AG20443 (cell line): Measurements from ENCODE around the gene CENPK.
"Not testable (repeated sequence)": the region's sequence is repeated elsewhere in the genome, so short reads cannot be mapped to it uniquely, and the experiment has no call there.

ENCODE experiments used
- DNase-seq: peaks from one replicate; pipeline ENCODE4 v3.0.0; 2012; ENCODE audit warnings: low spot score, mixed read lengths

Gene CENPK, protein sequence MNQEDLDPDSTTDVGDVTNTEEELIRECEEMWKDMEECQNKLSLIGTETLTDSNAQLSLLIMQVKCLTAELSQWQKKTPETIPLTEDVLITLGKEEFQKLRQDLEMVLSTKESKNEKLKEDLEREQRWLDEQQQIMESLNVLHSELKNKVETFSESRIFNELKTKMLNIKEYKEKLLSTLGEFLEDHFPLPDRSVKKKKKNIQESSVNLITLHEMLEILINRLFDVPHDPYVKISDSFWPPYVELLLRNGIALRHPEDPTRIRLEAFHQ

DNA sequence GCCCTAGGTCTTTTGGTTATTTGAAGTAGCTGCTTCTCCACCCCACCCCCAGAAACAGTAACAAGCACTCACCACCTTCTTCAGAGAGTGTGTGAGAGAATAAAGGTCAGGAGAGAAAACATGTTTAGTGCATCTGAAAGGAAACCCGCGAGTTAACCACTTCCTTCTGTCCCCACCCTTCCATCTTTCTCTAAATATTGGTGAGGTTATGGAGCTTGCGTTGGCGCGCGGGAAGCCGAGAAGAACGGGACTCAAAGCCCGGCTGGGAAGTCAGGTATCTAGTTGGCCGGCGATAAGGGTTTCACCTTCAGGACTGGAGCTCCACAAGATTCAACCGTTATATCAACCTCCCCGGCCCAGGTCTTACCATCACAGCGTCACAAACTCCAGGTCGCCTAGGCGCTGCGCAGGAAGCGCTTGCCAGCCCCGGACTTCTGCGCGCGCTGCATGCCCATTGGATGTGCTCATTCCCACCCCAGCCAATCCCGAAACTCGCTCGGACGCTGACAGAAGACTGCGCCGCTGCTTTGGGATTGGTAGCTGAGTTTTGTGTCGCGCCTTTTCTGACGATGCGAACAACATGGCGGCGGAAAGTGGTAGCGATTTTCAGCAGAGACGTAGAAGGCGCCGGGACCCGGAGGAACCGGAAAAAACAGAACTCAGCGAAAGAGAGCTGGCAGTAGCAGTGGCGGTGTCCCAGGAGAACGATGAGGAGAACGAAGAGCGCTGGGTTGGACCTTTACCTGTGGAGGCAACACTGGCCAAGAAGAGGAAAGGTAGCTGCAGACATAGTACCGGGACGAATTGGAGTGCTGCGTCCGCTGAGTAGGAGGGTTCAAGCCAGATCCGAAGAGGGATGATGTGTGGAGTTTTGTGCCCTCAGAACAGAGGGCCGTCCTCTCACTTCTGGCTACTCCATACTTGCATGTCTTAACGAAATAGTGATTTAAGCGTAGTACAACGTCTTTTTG lies at the start of gene CENPK, which contains the start of gene PPWD1:
Gene CENPK, minus strand, starts transcription at position 438 of the 971 bp plus-strand sequence. CDS start 8,261 bp downstream, outside the sequence.
Gene PPWD1, plus strand, starts transcription at position 566 of the 971 bp plus-strand sequence. Its CDS starts 15 bp downstream, at position 581.
- peak; percentile 97 for DNase-seq

DNA sequence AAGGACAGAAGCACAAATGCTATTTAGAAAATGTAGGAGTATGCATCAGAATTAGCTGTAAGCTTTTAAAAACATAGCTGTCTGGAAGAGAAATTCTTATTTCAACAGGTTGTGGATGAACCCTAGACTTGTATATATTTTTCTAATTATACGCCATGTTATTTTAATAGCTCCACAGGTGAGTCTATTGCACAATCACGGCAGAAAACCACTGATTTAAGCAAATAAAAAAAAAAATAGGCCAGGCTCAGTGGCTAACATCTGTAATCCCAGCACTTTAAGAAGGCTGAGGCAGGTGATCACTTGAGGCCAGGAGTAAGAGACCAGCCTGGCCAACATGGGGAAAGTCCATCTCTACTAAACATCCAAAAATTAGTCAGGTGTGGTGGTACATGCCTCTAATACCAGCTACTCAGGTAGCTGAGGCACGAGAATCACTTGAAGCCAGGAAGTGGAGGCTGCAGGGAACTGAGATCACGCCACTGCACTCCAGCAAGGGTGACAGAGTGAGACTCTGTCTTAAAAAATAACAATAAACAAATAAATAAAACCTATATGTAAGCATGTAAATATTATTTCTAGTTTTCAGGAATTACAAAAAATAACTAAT lies 49.4 kb upstream of the CENPK start:
- DNase-seq, result no peak

DNA sequence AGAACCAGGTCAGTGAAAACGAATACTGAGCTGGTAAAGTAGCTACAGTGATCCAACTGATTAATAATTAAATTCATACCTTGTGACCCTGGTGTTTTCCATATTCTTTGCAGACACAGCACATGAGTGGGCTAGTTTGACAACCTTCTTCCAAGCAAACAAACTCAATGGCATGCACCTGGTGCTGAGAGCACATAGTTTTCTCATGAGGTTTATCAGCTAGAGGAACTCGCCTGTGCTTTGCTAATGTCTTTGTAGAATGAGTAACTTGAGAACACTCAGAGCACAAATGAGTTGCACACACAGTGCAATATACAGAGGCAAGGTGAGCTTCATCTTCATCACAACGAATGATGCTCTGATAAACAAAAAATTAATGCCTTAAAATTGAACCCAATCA lies 48.6 kb upstream of the CENPK start:
- DNase-seq, result no peak

DNA sequence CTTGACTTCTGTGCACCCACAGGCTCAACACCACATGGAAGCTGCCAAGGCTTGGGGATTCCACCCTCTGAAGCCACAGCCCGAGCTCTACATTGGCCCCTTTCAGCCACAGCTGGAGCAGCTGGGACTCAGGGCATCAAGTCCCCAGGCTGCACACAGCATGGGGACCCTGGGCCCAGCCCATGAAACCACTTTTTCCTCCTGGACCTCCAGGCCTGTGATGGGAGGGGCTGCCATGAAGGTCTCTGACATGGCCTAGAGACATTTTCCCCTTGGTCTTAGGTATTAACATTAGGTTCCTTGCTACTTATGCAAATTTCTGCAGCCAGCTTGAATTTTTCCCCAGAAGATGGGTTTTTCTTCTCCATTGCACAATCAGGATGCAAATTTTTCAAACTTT lies 38.8 kb upstream of the CENPK start:
- DNase-seq, result not testable (repeated sequence)

DNA sequence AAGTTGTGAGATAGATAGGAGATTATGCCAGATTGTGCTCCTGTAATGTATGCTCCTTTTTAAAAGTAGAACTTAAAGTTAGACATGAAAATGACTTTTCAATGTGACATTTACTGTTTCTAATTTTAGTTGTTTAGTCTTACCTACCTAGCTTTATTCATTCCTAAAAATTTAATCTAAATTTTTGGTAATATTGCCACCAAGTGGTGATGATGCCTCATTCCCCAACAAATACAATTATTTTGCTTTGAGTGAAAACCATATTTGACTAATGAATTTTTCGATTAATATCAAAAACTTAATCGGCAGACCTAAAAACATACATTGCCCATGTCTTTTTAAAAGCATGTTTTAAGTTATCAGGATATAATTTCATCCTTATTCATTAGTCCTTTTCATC lies 25.7 kb upstream of the CENPK start:
- DNase-seq, result no peak

DNA sequence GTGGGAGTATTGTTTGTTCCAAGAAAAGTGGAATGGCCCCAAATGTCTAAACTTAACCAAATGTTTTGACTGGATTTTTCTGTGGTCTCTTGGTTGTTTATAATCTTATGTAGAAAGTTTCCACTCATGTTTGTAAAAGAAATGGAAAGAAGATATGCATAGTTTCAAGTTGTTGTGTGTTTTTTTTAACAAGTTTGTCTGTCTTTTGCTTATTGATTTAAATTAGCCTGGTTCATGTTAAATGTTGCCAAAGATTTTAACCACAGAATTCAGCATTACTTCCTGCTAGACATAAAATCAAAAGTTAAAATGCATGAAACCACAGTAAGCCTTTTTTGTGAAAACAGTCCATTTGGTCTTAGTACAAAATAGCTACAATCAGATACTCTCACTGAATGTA lies 14.2 kb upstream of the CENPK start:
- no peak for DNase-seq

DNA sequence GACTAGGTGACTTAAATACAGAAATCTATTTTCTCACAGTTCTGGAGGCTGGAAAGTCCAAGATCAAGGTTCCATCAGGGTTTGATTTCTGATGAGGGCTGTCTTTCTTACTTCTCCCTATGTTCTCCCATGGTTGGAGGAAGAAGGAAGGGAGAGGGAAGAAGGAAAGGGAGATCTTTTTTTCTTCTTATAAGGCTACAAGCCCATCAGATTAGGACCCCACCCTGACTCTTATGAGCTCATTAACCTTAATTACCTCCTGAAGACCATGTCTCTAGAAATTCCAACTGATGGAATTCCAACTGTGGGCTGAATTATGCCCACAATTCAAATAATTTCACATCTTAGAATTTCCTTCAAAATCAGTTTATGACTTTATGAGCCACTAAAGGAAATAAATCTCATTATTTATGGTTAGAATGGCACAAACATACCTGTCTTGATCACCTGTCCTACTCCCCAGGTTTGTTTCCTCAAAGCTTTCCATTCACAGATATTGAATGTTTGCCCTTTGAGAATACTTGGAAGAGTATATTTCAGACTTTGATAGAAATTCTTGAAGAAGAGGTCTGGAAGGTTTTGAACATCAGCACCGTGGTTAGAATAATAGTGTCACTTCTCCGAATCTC lies 7.7 kb upstream of the CENPK start:
- DNase-seq, result no peak

DNA sequence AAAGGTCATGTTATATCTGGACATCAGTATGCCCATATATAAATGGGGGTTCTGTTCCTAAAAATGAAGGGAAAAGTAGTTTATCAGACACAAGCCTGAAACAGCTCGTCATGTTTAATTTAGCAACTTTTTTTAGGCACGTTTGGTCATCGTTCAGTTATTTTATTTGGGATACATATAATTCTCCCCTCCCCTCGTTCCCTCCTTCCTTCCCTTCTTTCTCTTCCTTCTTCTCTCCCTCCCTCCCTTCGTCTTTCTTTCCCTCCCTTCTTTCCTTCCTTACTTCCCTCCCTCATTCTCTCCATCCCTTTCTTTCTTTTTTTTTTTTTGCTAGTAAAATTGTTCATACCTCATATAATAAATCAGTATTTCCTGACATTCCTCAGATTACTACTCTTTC lies 3.5 kb upstream of the CENPK start:
- DNase-seq, result no peak

DNA sequence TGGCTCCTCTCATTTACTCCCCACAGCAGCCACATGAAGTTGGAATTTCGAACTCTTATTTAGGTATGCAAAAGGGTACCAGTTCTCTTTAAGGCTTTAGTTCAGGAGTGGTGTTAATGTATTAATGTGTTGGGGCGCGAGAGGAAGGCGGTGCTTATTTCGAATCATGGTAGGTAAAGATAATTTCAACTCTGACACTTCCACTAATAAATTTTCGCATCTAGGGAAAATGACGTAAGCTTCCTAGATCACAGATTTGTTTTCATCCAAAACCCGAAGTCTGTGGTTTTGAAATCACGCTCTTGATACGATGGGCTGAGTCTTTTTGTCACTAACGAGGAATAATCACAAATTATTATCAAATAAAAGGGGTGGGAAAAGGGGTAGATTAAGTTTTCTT lies 809 bp upstream of the CENPK start:
- DNase-seq, result no peak

DNA sequence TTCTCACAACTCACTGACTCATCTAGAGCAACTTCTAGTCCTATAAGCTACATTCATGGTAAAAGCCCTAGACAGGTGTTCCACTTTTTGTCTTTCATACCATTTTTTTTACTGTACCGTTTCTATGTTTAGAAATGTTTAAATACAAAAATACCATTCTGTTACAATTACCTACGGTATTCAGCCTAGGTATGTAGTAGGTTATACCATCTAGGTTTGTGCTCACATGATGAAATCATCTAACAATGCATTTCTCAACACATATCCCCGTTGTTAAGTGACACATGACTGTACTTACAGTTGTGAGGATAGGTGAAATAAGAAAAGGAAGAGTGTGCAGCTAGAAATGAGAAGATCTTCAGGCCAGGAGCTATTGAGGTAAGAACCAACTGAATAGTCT lies 6.2 kb downstream of the CENPK start:
- DNase-seq, result no peak

DNA sequence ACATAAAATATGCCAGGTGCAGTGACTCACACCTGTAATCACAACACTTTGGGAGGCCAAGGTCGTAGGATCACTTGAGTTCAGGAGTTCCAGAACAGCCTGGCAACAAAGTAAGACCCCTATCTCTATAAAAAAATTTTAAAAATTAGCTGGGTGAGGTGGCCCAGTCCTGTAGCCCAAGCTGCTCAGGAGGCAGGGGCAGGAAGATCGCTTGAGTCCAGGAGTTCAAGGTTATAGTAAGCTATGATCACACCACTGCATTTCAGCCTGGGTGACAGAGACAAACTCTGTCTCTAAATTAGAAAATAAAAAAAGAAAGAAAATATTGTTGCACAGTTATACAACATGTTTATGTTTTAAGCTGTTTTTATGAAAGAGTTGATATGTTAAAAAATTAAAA lies 6.8 kb downstream of the CENPK start:
- no peak for DNase-seq

DNA sequence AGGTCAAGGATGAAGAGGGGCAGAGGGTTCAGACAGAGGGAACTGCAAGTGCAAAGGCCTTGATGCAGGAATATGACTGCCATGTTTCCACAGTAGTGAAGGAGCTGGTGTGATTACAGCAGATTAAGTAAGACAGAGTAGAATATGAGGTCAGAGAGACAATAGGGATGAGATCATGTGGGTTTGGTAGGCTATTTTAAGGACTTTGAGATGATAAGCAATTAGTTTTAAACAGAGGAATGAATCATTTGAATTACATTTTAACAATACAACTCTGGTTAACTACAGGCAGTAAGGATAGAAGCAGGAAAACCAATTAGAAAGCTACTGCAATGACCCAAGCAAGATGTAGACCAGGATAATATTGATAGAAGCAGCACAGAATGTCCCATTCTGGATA lies 7.7 kb downstream of the CENPK start:
- DNase-seq, result no peak

DNA sequence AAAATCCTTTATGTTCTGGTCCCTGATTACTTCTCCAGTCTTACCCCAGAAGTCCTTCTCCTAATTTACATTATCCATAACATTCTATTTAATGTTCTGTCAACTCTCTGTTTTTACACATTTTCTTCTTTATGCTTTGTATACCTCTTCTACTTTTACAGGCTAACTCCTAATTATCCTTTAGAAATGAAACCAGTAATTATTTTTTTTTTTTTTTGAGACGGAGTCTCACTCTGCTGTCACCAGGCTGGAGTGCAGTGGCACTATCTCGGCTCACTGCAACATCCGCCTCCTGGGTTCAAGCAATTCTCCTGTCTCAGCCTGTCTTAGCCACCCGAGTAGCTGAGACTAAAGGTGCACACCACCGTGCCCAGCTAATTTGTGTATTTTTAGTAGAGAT lies 9.0 kb downstream of the CENPK start:
- no peak for DNase-seq

DNA sequence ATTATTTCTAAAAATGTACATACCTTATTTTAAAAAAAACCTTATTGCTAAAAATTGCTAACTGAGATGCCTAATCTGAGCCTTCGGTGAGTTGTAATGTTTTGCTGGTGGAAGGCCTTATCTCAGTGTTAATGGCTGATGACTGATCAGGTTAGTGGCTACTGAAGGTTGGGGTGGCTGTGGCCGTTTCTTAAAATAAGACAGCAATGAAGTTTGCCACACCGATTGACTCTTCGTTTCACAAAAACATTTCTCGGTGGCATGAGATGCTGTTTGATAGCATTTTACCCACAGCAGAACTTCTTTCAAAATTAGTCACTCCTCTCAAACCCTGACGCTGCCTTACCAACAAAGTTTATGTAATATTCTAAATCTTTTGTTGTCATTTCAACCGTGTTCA lies 14.7 kb downstream of the CENPK start:
- DNase-seq, result no peak

DNA sequence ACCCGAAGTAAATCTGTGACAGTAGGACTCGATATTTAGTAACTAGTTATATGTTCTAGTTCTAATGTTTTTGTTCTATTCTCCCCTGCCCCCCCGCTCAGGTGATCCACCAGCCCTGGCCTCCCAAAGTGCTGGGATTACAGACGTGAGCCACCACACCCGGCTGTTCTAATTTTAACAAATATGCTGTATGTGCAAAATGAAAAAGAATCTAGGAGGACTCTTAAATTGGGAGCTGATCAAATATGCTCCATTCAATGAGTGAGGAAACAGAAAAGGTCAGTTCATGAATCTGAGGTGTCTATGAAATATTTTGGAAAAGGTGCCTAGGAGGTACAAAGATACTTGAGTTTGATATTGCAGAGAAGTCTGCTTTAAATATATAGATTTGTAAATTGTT lies 16.8 kb downstream of the CENPK start:
- no peak for DNase-seq

DNA sequence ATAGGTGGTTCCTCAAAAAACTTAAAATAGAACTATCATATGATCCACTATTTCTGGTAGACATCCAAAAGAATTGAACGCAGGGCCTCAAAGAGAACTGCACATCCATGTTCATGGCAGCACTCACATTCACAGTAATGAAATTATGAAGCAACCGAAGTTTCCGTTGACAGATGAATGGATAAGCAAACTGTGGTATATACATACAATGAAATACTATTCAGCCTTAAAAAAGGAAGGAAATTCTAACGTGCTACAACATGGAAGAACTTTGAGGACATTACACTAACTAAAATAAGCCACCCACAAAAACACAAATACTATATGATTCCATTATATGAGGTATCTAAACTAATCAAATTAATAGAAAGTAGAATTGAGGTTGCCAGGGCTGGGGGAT lies 18.5 kb downstream of the CENPK start:
- no peak for DNase-seq

DNA sequence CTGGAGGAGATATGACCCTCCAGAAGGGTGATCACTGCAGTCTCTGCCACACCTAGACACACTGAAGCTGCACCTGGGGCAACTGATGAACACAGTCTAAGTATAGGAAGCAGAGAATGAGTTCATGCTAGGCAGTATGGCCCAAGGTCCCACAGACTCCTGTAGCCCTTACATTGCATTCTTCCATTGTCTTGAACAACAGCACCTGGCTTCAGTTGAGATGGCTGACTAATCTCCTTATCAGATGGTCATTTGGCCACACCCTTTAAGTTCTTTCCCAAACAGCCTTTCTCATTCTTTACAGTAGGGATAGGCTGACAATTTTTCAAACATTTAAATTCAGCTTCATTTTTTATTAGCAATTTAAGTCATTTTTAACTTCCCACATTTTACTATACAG lies 23.1 kb downstream of the CENPK start:
- DNase-seq, result no peak

DNA sequence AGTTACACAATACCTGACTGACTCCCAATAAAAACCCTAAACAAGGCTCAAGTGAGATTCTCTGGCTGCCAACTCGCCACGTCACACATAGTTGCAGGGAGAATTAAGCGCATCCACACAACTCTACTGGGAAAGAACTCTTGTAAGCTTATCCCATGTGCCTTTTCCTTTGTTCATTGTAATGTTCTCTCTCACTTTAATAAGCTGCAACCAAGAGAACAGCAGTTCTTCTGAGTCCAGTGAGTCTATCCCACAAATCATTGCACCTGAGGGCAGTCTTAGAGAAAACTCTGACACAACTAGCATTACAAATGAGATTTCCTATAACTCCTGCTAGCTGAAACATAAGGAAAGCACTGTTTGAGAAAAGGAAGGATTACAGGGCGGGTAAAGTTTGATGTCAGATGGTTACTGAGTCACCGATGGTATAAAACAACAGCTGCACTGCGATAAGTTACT lies 27.4 kb downstream of the CENPK start:
- no peak for DNase-seq

DNA sequence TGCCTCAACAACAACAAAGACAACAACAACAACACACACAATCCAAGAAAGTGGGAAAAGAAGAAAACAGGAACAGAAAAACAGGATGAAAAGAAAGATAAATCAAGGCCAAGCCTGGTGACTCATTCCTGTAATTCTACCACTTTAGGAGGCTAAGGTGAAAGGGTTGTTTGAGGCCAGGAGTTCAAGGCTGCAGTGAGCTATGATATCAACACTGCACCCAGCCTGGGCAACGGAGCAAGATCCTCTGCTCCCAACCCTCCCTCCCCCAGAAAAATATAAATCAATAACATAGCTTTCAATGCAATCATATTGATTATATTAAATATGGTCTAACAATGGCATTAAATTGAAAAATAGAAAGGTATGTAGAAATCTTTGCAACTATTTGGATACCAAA lies 32.1 kb downstream of the CENPK start:
- no peak for DNase-seq

DNA sequence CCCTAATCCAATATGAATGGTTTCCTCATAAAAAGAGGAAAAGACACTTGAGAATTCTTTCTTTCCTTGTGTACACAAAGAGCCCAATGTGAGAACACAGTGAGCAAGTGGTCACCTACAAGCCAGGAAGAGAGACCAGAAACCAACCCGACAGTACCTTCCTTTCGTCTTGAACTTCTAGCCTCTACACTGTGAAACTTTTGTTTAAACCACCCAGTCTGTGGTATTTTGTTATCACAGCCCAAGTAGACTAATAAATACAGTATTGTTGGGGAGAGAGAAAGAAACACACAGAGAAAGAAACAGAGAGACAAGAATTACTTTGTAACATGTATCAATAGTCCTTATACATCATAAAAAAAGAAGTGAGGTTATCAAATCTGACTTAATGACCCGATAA lies 37.2 kb downstream of the CENPK start:
- no peak for DNase-seq

DNA sequence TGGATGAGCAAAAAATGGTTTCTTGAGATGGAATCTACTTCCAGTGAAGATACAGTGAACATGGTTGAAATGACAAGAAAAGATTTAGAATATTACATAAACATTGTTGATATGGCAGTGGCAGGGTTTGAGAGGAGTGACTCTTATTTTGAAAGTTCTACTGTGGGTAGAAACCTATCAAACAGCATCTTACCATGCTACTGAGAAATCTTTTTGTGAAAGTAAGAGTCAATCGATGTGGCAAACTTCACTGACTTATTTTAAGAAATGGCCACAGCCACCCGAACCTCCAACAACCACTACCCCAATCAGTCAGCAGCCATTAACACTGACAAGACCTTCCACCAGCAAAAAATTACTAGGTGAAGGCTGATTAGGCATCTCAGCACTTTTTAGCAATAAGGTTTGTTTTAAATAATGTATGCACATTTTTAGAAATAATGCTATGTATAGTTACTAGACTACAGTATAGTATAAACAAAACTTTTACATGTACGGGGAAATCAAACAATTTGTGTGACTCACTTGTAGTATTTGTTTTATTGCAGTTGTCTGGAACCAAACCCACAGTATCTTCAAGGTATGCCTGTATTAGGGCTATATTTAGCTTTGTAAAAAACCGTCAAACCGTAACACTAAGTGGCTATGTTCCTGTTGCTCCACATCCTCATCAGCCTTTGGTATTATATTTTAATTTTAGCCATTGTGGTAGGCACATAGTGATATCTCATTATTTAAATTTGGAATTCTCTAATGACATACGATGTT lies 50.6 kb downstream of the CENPK start:
- no peak for DNase-seq
